Nephron progenitor cell (in vitro differentiated cells): ENCODE results near the gene SZT2.

Experiments
- DNase-seq: peaks from one replicate; pipeline ENCODE4 v3.0.0; 2021
- H3K27ac Mint-ChIP-seq: 2 replicates; pipeline ENCODE4 v1.8.0; 2021; ENCODE audit warnings: mild to moderate bottlenecking, moderate library complexity, mixed read lengths
- H3K27me3 Mint-ChIP-seq: 2 replicates; pipeline ENCODE4 v1.8.0; 2021; ENCODE audit warnings: mild to moderate bottlenecking, low read depth, mixed read lengths; ENCODE audit not compliant: poor library complexity
- H3K36me3 Mint-ChIP-seq: 2 replicates; pipeline ENCODE4 v1.8.0; 2021; ENCODE audit warnings: low read depth, mixed read lengths
- H3K4me1 Mint-ChIP-seq: 2 replicates; pipeline ENCODE4 v1.8.0; 2021; ENCODE audit warnings: mixed read lengths
- H3K4me3 Mint-ChIP-seq: 2 replicates; pipeline ENCODE4 v1.8.0; 2021; ENCODE audit warnings: mild to moderate bottlenecking, moderate library complexity, mixed read lengths
- H3K9me3 Mint-ChIP-seq: 2 replicates; pipeline ENCODE4 v1.8.0; 2021; ENCODE audit warnings: mild to moderate bottlenecking, moderate library complexity, mixed read lengths
- CTCF ChIP-seq: fragments of 200-600 bp; sonication (generic); IDR thresholded peaks from 2 replicates; pipeline ENCODE4 v1.5.0; 2021; ENCODE audit warnings: antibody characterized with exemption

Gene SZT2

GRCh38 chr1:43445606-43446387 is 56.1 kb downstream of the SZT2 start:
- Mint-ChIP-seq H3K27me3 (no peaks in the 10 kb centered on the region), H3K4me1 (peaks cover 21% of the 10 kb centered on the region), H3K9me3 (no peaks in the 10 kb centered on the region), H3K4me3 (no peak overlapping the region), H3K27ac (peak overlapping the region; percentile 97), H3K36me3 (peaks cover 40% of the 10 kb centered on the region)
- DNase-seq, result no peak
- no peak for TF ChIP-seq CTCF

- no peak for TF ChIP-seq CTCF
- H3K4me3 Mint-ChIP-seq, result no peak overlapping the region
- H3K4me1 Mint-ChIP-seq, result peaks cover 21% of the 10 kb centered on the region
- H3K9me3 Mint-ChIP-seq, result no peaks in the 10 kb centered on the region
- peaks cover 37% of the 10 kb centered on the region for H3K36me3 Mint-ChIP-seq
- no peak for DNase-seq
- H3K27me3 Mint-ChIP-seq, result no peaks in the 10 kb centered on the region
- H3K27ac Mint-ChIP-seq, result no peak overlapping the region
These were observed 56.7 kb downstream of the SZT2 start for GRCh38 chr1:43446388-43446740.

GRCh38 chr1:43446881-43447835 is 57.5 kb downstream of the SZT2 start:
- TF ChIP-seq CTCF, result no peak
- peaks cover 42% of the 10 kb centered on the region for H3K36me3 Mint-ChIP-seq
- no peak overlapping the region for H3K4me3 Mint-ChIP-seq
- no peaks in the 10 kb centered on the region for H3K27me3 Mint-ChIP-seq
- H3K27ac Mint-ChIP-seq, result no peak overlapping the region
- no peak for DNase-seq
- H3K4me1 Mint-ChIP-seq, result peaks cover 21% of the 10 kb centered on the region
- no peaks in the 10 kb centered on the region for H3K9me3 Mint-ChIP-seq

- no peaks in the 10 kb centered on the region for H3K27me3 Mint-ChIP-seq
- peaks cover 49% of the 10 kb centered on the region for H3K36me3 Mint-ChIP-seq
- TF ChIP-seq CTCF, result no peak
- no peak overlapping the region for H3K27ac Mint-ChIP-seq
- peaks cover 31% of the 10 kb centered on the region for H3K4me1 Mint-ChIP-seq
- no peak overlapping the region for H3K4me3 Mint-ChIP-seq
- no peak for DNase-seq
- H3K9me3 Mint-ChIP-seq, result no peaks in the 10 kb centered on the region
These were observed 58.4 kb downstream of the SZT2 start for GRCh38 chr1:43447891-43448708.

GRCh38 chr1:43448955-43449707 is 59.4 kb downstream of the SZT2 start:
- Mint-ChIP-seq H3K36me3 (peaks cover 49% of the 10 kb centered on the region), H3K4me3 (no peak overlapping the region), H3K27ac (peak overlapping the region; percentile 84), H3K27me3 (no peaks in the 10 kb centered on the region), H3K9me3 (no peaks in the 10 kb centered on the region), H3K4me1 (peaks cover 36% of the 10 kb centered on the region)
- TF ChIP-seq CTCF, result no peak
- no peak for DNase-seq
